ENCODE results near the gene FYCO1. TPM values are rescaled to one million over a fixed set of nuclear protein-coding genes. Genes with fewer than 3 reads are reported as not detected.

Gene FYCO1
- polyA plus RNA-seq, 1 donor (not counting 4 experiments of a cell fraction or from before 2014, with no cell fraction given) = 6.1 TPM

DNA sequence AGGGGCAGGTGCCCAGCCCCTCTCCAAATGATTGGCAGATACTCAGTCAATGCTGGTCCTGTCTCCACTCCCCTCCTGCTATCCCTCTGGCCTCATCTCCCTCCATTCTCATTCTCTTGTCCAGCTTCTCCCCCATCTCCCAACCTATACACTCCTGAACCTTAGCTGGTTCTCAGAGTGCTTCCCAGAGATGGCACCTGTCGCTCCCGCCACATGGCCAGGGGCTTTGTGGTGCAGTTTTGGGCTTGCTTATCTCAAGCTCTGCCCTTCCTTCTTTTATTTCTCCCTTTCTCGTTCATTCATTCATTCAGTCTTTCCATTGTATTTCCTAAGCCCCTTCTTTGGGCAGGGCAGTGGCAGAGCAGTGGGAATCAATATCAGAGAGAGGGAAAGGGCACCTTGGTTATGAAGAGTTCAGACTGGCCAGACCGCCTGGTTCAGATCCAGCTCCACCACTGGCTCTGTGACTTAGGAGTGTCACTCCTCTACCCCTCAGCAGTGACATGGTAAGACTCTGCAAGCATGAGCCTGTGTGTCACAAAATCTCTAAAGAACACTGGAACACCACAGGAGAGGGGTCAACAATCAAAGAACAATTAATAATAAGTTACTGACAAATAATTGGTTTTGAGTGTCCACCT is 72.6 kb downstream of the FYCO1 start:
- Histone ChIP-seq H3K79me2 (ENCODE audit: control insufficient read depth, insufficient read depth, low read length) (no peaks in the 10 kb centered on the region), H3K9me1 (ENCODE audit: control insufficient read depth, extremely low read depth, insufficient read depth, low read length) (no peaks in the 10 kb centered on the region), H3K4me3 (ENCODE audit: control insufficient read depth in 2 of 3, extremely low read depth in 1 of 3, insufficient read depth in 2 of 3, low read depth in 1 of 3, low read length in 3 of 3) (no peak overlapping the region), H3K27ac (ENCODE audit: control insufficient read depth, insufficient read depth, low read length) (no peak overlapping the region), H4K20me1 (ENCODE audit: control insufficient read depth, extremely low read depth, insufficient read depth, low read length) (no peaks in the 10 kb centered on the region), H3K9ac (ENCODE audit: control insufficient read depth, extremely low read depth, insufficient read depth, low read length) (no peak overlapping the region), H3K4me2 (ENCODE audit: control insufficient read depth, extremely low read depth, insufficient read depth, low read depth, low read length) (no peak overlapping the region), H3K27me3 (ENCODE audit: control insufficient read depth, extremely low read depth, insufficient read depth, low read length) (no peaks in the 10 kb centered on the region), H3K36me3 (ENCODE audit: control insufficient read depth in 2 of 2, extremely low read depth in 1 of 2, insufficient read depth in 2 of 2, low read length in 2 of 2) (peaks cover 6 to 10% of the 10 kb centered on the region in 2 experiments), H2AFZ (ENCODE audit: control insufficient read depth, low read length) (no peak overlapping the region), H3K9me3 (ENCODE audit: control insufficient read depth, low read depth, low read length) (no peaks in the 10 kb centered on the region), H3K4me1 (ENCODE audit: control insufficient read depth, extremely low read depth, insufficient read depth, low read length) (no peaks in the 10 kb centered on the region)
- TF ChIP-seq, protein P1, sequence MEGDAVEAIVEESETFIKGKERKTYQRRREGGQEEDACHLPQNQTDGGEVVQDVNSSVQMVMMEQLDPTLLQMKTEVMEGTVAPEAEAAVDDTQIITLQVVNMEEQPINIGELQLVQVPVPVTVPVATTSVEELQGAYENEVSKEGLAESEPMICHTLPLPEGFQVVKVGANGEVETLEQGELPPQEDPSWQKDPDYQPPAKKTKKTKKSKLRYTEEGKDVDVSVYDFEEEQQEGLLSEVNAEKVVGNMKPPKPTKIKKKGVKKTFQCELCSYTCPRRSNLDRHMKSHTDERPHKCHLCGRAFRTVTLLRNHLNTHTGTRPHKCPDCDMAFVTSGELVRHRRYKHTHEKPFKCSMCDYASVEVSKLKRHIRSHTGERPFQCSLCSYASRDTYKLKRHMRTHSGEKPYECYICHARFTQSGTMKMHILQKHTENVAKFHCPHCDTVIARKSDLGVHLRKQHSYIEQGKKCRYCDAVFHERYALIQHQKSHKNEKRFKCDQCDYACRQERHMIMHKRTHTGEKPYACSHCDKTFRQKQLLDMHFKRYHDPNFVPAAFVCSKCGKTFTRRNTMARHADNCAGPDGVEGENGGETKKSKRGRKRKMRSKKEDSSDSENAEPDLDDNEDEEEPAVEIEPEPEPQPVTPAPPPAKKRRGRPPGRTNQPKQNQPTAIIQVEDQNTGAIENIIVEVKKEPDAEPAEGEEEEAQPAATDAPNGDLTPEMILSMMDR (optimal IDR thresholded peaks at IDR 0.05 in 1 of 3, IDR thresholded peaks at IDR 0.05 in 1 of 3, conservative IDR thresholded peaks at IDR 0.05 in 1 of 3; ENCODE audit: extremely low read depth in 1 of 3, insufficient read depth in 2 of 3, low read length in 3 of 3) = no peak
- TF ChIP-seq EZH2 (IDR thresholded peaks at IDR 0.05; ENCODE audit: low read length) = no peak
- DNase-seq (ENCODE audit: low read depth, low spot score) = no peak
- dilution Hi-C loops (cut with MboI; ENCODE audit: extremely low pct_ligation_motif_present, low sequenced_read_pairs) = no loop called here
- no peak for FAIRE-seq

DNA sequence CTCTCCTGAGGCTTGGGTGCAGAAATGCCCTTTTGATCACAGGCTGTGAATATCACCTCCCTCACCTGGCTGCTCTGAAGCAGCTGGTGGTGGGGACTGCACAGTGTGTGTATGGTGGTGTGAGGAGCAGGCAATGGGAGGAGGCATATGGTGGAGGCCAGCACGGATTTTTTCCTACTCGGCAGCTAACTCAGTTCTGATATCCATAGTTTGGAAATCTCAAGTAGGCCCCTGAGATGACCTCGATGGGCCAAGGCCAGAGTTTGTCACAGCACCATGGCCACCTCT is 73.6 kb downstream of the FYCO1 start:
- H3K9me1 ChIP-seq (ENCODE audit: control insufficient read depth, extremely low read depth, insufficient read depth, low read length) = no peaks in the 10 kb centered on the region
- H3K9ac ChIP-seq (ENCODE audit: control insufficient read depth, extremely low read depth, insufficient read depth, low read length) = no peak overlapping the region
- FAIRE-seq (no peak), DNase-seq (ENCODE audit: low read depth, low spot score) (no peak)
- dilution Hi-C loops (cut with MboI; ENCODE audit: extremely low pct_ligation_motif_present, low sequenced_read_pairs) = no loop called here
- H3K4me3 ChIP-seq (ENCODE audit: control insufficient read depth in 2 of 3, extremely low read depth in 1 of 3, insufficient read depth in 2 of 3, low read depth in 1 of 3, low read length in 3 of 3) = no peak overlapping the region
- H3K36me3 ChIP-seq (ENCODE audit: control insufficient read depth in 2 of 2, extremely low read depth in 1 of 2, insufficient read depth in 2 of 2, low read length in 2 of 2) = peaks cover 6 to 10% of the 10 kb centered on the region in 2 experiments
- H3K79me2 ChIP-seq (ENCODE audit: control insufficient read depth, insufficient read depth, low read length) = no peaks in the 10 kb centered on the region
- no peaks in the 10 kb centered on the region for H3K27me3 ChIP-seq (ENCODE audit: control insufficient read depth, extremely low read depth, insufficient read depth, low read length)
- no peak for TF ChIP-seq EZH2 (IDR thresholded peaks at IDR 0.05; ENCODE audit: low read length)
- TF ChIP-seq, protein P1 (optimal IDR thresholded peaks at IDR 0.05 in 1 of 3, IDR thresholded peaks at IDR 0.05 in 1 of 3, conservative IDR thresholded peaks at IDR 0.05 in 1 of 3; ENCODE audit: extremely low read depth in 1 of 3, insufficient read depth in 2 of 3, low read length in 3 of 3) = no peak
- no peaks in the 10 kb centered on the region for H3K4me1 ChIP-seq (ENCODE audit: control insufficient read depth, extremely low read depth, insufficient read depth, low read length)
- H4K20me1 ChIP-seq (ENCODE audit: control insufficient read depth, extremely low read depth, insufficient read depth, low read length) = no peaks in the 10 kb centered on the region
- no peak overlapping the region for H2AFZ ChIP-seq (ENCODE audit: control insufficient read depth, low read length)
- H3K9me3 ChIP-seq (ENCODE audit: control insufficient read depth, low read depth, low read length) = no peaks in the 10 kb centered on the region
- no peak overlapping the region for H3K4me2 ChIP-seq (ENCODE audit: control insufficient read depth, extremely low read depth, insufficient read depth, low read depth, low read length)
- no peak overlapping the region for H3K27ac ChIP-seq (ENCODE audit: control insufficient read depth, insufficient read depth, low read length)
